ENCODE measurements around the gene MYL12A. TPM values are rescaled to one million over a fixed set of nuclear protein-coding genes. Genes with fewer than 3 reads are reported as not detected.
"Not testable (repeated sequence)": the region's sequence is repeated elsewhere in the genome, so short reads cannot be mapped to it uniquely, and the experiment has no call there.

MYL12A gene
- 586 TPM for polyA plus RNA-seq (2013, experiment 1 of 2)
- 589 TPM for polyA plus RNA-seq (2013, experiment 2 of 2)

- Histone ChIP-seq H3K27ac (ENCODE audit: low read depth, low read length, severe bottlenecking) (peak within 1 kb of the TSS; percentile 98), H3K9me3 (ENCODE audit: control insufficient read depth, low read length) (peaks cover 8% of the 10 kb centered on the region), H3K4me1 (ENCODE audit: control insufficient read depth, insufficient read depth, low read length, poor library complexity, severe bottlenecking) (peaks cover 18% of the 10 kb centered on the region), H3K36me3 (ENCODE audit: control insufficient read depth, insufficient read depth, low read length) (peaks cover 16% of the 10 kb centered on the region), H3K4me3 (ENCODE audit: extremely low read depth, insufficient read depth, low read length, poor library complexity, severe bottlenecking) (peak within 1 kb of the TSS; percentile 97)
- 0 to 2% methylated on average over 35 to 44 of the region's 65 CpGs for WGBS, 2 experiments (ENCODE audit: insufficient coverage in 2 of 2)
These were observed at the start of gene MYL12A for GRCh38 chr18:3247240-3248061. Gene MYL12A (plus strand): TSS chr18:3247801. CDS start chr18:3253248, 5,447 bp downstream.

- H3K36me3 ChIP-seq (ENCODE audit: control insufficient read depth, insufficient read depth, low read length); H3K4me3 ChIP-seq (ENCODE audit: extremely low read depth, insufficient read depth, low read length, poor library complexity, severe bottlenecking); H3K9me3 ChIP-seq (ENCODE audit: control insufficient read depth, low read length); H3K27ac ChIP-seq (ENCODE audit: low read depth, low read length, severe bottlenecking); H3K4me1 ChIP-seq (ENCODE audit: control insufficient read depth, insufficient read depth, low read length, poor library complexity, severe bottlenecking): not testable (repeated sequence)
- WGBS, 2 experiments (ENCODE audit: insufficient coverage in 2 of 2), result 85 to 88% methylated on average over 9 to 10 of the region's 11 CpGs
These were observed 49.2 kb upstream of the MYL12A start for GRCh38 chr18:3198260-3198860.

- no peaks in the 10 kb centered on the region for H3K4me1 ChIP-seq (ENCODE audit: control insufficient read depth, insufficient read depth, low read length, poor library complexity, severe bottlenecking)
- no peak overlapping the region for H3K27ac ChIP-seq (ENCODE audit: low read depth, low read length, severe bottlenecking)
- 100% methylated on average over 1 of the region's 2 CpGs; no CpG with 5 or more reads in 1 of the 2 experiments for WGBS, 2 experiments (ENCODE audit: insufficient coverage in 2 of 2)
- no peaks in the 10 kb centered on the region for H3K9me3 ChIP-seq (ENCODE audit: control insufficient read depth, low read length)
- no peak overlapping the region for H3K4me3 ChIP-seq (ENCODE audit: extremely low read depth, insufficient read depth, low read length, poor library complexity, severe bottlenecking)
- H3K36me3 ChIP-seq (ENCODE audit: control insufficient read depth, insufficient read depth, low read length), result no peaks in the 10 kb centered on the region
These were observed 47.5 kb upstream of the MYL12A start for GRCh38 chr18:3199942-3200645.

- Histone ChIP-seq H3K4me1 (ENCODE audit: control insufficient read depth, insufficient read depth, low read length, poor library complexity, severe bottlenecking) (peaks cover 3% of the 10 kb centered on the region), H3K36me3 (ENCODE audit: control insufficient read depth, insufficient read depth, low read length) (no peaks in the 10 kb centered on the region), H3K9me3 (ENCODE audit: control insufficient read depth, low read length) (no peaks in the 10 kb centered on the region), H3K27ac (ENCODE audit: low read depth, low read length, severe bottlenecking) (no peak overlapping the region), H3K4me3 (ENCODE audit: extremely low read depth, insufficient read depth, low read length, poor library complexity, severe bottlenecking) (no peak overlapping the region)
These were observed 42.4 kb upstream of the MYL12A start for GRCh38 chr18:3205239-3205638.

- H3K36me3 ChIP-seq (ENCODE audit: control insufficient read depth, insufficient read depth, low read length), result no peaks in the 10 kb centered on the region
- no peak overlapping the region for H3K4me3 ChIP-seq (ENCODE audit: extremely low read depth, insufficient read depth, low read length, poor library complexity, severe bottlenecking)
- peaks cover 6% of the 10 kb centered on the region for H3K4me1 ChIP-seq (ENCODE audit: control insufficient read depth, insufficient read depth, low read length, poor library complexity, severe bottlenecking)
- no peaks in the 10 kb centered on the region for H3K9me3 ChIP-seq (ENCODE audit: control insufficient read depth, low read length)
- 79 to 83% methylated on average over 2 of the region's 2 CpGs for WGBS, 2 experiments (ENCODE audit: insufficient coverage in 2 of 2)
- no peak overlapping the region for H3K27ac ChIP-seq (ENCODE audit: low read depth, low read length, severe bottlenecking)
These were observed 40.0 kb upstream of the MYL12A start for GRCh38 chr18:3207565-3207964.

- Histone ChIP-seq H3K4me3 (ENCODE audit: extremely low read depth, insufficient read depth, low read length, poor library complexity, severe bottlenecking) (no peak overlapping the region), H3K9me3 (ENCODE audit: control insufficient read depth, low read length) (no peaks in the 10 kb centered on the region), H3K27ac (ENCODE audit: low read depth, low read length, severe bottlenecking) (no peak overlapping the region), H3K36me3 (ENCODE audit: control insufficient read depth, insufficient read depth, low read length) (no peaks in the 10 kb centered on the region), H3K4me1 (ENCODE audit: control insufficient read depth, insufficient read depth, low read length, poor library complexity, severe bottlenecking) (peaks cover 8% of the 10 kb centered on the region)
- WGBS, 2 experiments (ENCODE audit: insufficient coverage in 2 of 2), result 85 to 100% methylated on average over 2 of the region's 4 CpGs
These were observed 37.6 kb upstream of the MYL12A start for GRCh38 chr18:3209859-3210569.

- peaks cover 8% of the 10 kb centered on the region for H3K4me1 ChIP-seq (ENCODE audit: control insufficient read depth, insufficient read depth, low read length, poor library complexity, severe bottlenecking)
- H3K27ac ChIP-seq (ENCODE audit: low read depth, low read length, severe bottlenecking), result peak overlapping the region; percentile 60
- H3K4me3 ChIP-seq (ENCODE audit: extremely low read depth, insufficient read depth, low read length, poor library complexity, severe bottlenecking), result no peak overlapping the region
- H3K36me3 ChIP-seq (ENCODE audit: control insufficient read depth, insufficient read depth, low read length), result no peaks in the 10 kb centered on the region
- WGBS, 2 experiments (ENCODE audit: insufficient coverage in 2 of 2), result 83 to 86% methylated on average over 5 of the region's 5 CpGs
- no peaks in the 10 kb centered on the region for H3K9me3 ChIP-seq (ENCODE audit: control insufficient read depth, low read length)
These were observed 36.2 kb upstream of the MYL12A start for GRCh38 chr18:3211236-3211992.

GRCh38 chr18:3212657-3213056 lies 34.9 kb upstream of the MYL12A start:
- no peak overlapping the region for H3K4me3 ChIP-seq (ENCODE audit: extremely low read depth, insufficient read depth, low read length, poor library complexity, severe bottlenecking)
- H3K4me1 ChIP-seq (ENCODE audit: control insufficient read depth, insufficient read depth, low read length, poor library complexity, severe bottlenecking), result peaks cover 8% of the 10 kb centered on the region
- no peak overlapping the region for H3K27ac ChIP-seq (ENCODE audit: low read depth, low read length, severe bottlenecking)
- no peaks in the 10 kb centered on the region for H3K36me3 ChIP-seq (ENCODE audit: control insufficient read depth, insufficient read depth, low read length)
- no peaks in the 10 kb centered on the region for H3K9me3 ChIP-seq (ENCODE audit: control insufficient read depth, low read length)
- WGBS, 2 experiments (ENCODE audit: insufficient coverage in 2 of 2), result 92 to 96% methylated on average over 2 to 3 of the region's 4 CpGs

GRCh38 chr18:3213300-3214059 lies 34.1 kb upstream of the MYL12A start:
- WGBS, 2 experiments (ENCODE audit: insufficient coverage in 2 of 2), result 92 to 93% methylated on average over 2 of the region's 6 CpGs
- Histone ChIP-seq H3K4me1 (ENCODE audit: control insufficient read depth, insufficient read depth, low read length, poor library complexity, severe bottlenecking) (peaks cover 5% of the 10 kb centered on the region), H3K36me3 (ENCODE audit: control insufficient read depth, insufficient read depth, low read length) (no peaks in the 10 kb centered on the region), H3K9me3 (ENCODE audit: control insufficient read depth, low read length) (no peaks in the 10 kb centered on the region), H3K4me3 (ENCODE audit: extremely low read depth, insufficient read depth, low read length, poor library complexity, severe bottlenecking) (no peak overlapping the region), H3K27ac (ENCODE audit: low read depth, low read length, severe bottlenecking) (peak overlapping the region; percentile 38)
